ENCODE measurements around the gene WDSUB1. TPM values are rescaled to one million over a fixed set of nuclear protein-coding genes. Genes with fewer than 3 reads are reported as not detected.

WDSUB1 gene
- total and polyA plus RNA-seq, 4 donors = 2.0 to 6.1 (median 4.4) TPM

GRCh38 chr2:159199236-159199635 lies 87.3 kb downstream of the WDSUB1 start:
- H3K9ac ChIP-seq (ENCODE audit: low read depth in 1 of 2, low read length in 2 of 2) = no peak overlapping the region
- peaks cover 0 to 16% (median 4%) of the 10 kb centered on the region in 4 donors for H3K36me3 ChIP-seq (ENCODE audit: control insufficient read depth in 4 of 4, insufficient read depth in 3 of 4, low read depth in 1 of 4, low read length in 3 of 4)
- TF ChIP-seq TAF1 (conservative IDR thresholded peaks at IDR 0.05) (no peak), RAD21 (IDR thresholded peaks at IDR 0.05) (no peak), MAX (IDR thresholded peaks at IDR 0.05) (no peak), YY1 (IDR thresholded peaks at IDR 0.05) (no peak), JUND (IDR thresholded peaks at IDR 0.05) (no peak), RXRA (IDR thresholded peaks at IDR 0.05) (no peak), NR2F2 (IDR thresholded peaks at IDR 0.05) (no peak), HNF4G (IDR thresholded peaks at IDR 0.05) (no peak), EGR1 (IDR thresholded peaks at IDR 0.05; ENCODE audit: low read depth in 2 of 2) (no peak), REST (IDR thresholded peaks at IDR 0.05) (no peak), CTCF (IDR thresholded peaks at IDR 0.05; ENCODE audit: low read depth, low read length, missing input control) (no peak), ATF3 (IDR thresholded peaks at IDR 0.05) (no peak), FOXA1 (IDR thresholded peaks at IDR 0.05) (no peak), SP1 (IDR thresholded peaks at IDR 0.05) (no peak), HNF4A (conservative IDR thresholded peaks at IDR 0.05) (no peak), GABPA (IDR thresholded peaks at IDR 0.05 in 1 of 2, conservative IDR thresholded peaks at IDR 0.05 in 1 of 2) (no peak)
- WGBS = 93% methylated on average over 9 of the region's 9 CpGs
- no peak for DNase-seq (ENCODE audit: low spot score)
- no peaks in the 10 kb centered on the region for H3K4me1 ChIP-seq (ENCODE audit: control insufficient read depth in 4 of 4, insufficient read depth in 4 of 4, low read length in 3 of 4)
- no peak overlapping the region for H3K27ac ChIP-seq (ENCODE audit: low read depth in 1 of 2, low read length in 2 of 2)
- no peaks in the 10 kb centered on the region for H3K9me3 ChIP-seq (ENCODE audit: control insufficient read depth in 4 of 4, low read length in 3 of 4)
- no peaks in the 10 kb centered on the region for H3K27me3 ChIP-seq (ENCODE audit: control insufficient read depth in 4 of 4, insufficient read depth in 4 of 4, low read length in 3 of 4)
- no peak overlapping the region for H3K4me3 ChIP-seq (ENCODE audit: low read depth in 1 of 3, low read length in 3 of 3)

GRCh38 chr2:159196393-159196925 lies 90.0 kb downstream of the WDSUB1 start:
- TF ChIP-seq ZBTB33 (IDR thresholded peaks at IDR 0.05) (no peak), NR2F2 (IDR thresholded peaks at IDR 0.05) (no peak), FOXA2 (IDR thresholded peaks at IDR 0.05) (no peak), FOXA1 (IDR thresholded peaks at IDR 0.05) (no peak), HNF4A (conservative IDR thresholded peaks at IDR 0.05) (no peak), MAX (IDR thresholded peaks at IDR 0.05) (no peak), CTCF (IDR thresholded peaks at IDR 0.05; ENCODE audit: low read depth, low read length, missing input control) (no peak), ATF3 (IDR thresholded peaks at IDR 0.05) (no peak), EGR1 (IDR thresholded peaks at IDR 0.05; ENCODE audit: low read depth in 2 of 2) (no peak), YY1 (IDR thresholded peaks at IDR 0.05) (no peak), SP1 (IDR thresholded peaks at IDR 0.05) (no peak), RAD21 (IDR thresholded peaks at IDR 0.05) (no peak)

More at GRCh38 chr2:159196393-159196925, 90.0 kb downstream of the WDSUB1 start:
- no peaks in the 10 kb centered on the region for H3K9me3 ChIP-seq (ENCODE audit: control insufficient read depth in 4 of 4, low read length in 3 of 4)
- no peaks in the 10 kb centered on the region for H3K4me1 ChIP-seq (ENCODE audit: control insufficient read depth in 4 of 4, insufficient read depth in 4 of 4, low read length in 3 of 4)
- peaks cover 0 to 19% (median 4%) of the 10 kb centered on the region in 4 donors for H3K36me3 ChIP-seq (ENCODE audit: control insufficient read depth in 4 of 4, insufficient read depth in 3 of 4, low read depth in 1 of 4, low read length in 3 of 4)
- no peak overlapping the region for H3K9ac ChIP-seq (ENCODE audit: low read depth in 1 of 2, low read length in 2 of 2)
- WGBS = 98% methylated on average over 14 of the region's 14 CpGs
- H3K27ac ChIP-seq (ENCODE audit: low read depth in 1 of 2, low read length in 2 of 2) = no peak overlapping the region
- no peak for DNase-seq (ENCODE audit: low spot score)
- no peaks in the 10 kb centered on the region for H3K27me3 ChIP-seq (ENCODE audit: control insufficient read depth in 4 of 4, insufficient read depth in 4 of 4, low read length in 3 of 4)
- no peak overlapping the region for H3K4me3 ChIP-seq (ENCODE audit: low read depth in 1 of 3, low read length in 3 of 3)
